Uterus (tissue), 4 donors: ENCODE measurements around the gene DNMT3A. TPM values are rescaled to one million over a fixed set of nuclear protein-coding genes. Genes with fewer than 3 reads are reported as not detected.

Experiments
- DNase-seq, 2 donors: peaks; one replicate each; pipeline ENCODE4 v3.0.0-alpha.2; 2019 to 2020
- H3K27ac ChIP-seq, 2 donors: fragments of 200-600 bp; sonication (generic); 1 replicate in 1 of 2; 2 replicates in 1 of 2; pipeline ENCODE4 v1.5.1; 2016 to 2018
- H3K27me3 ChIP-seq, 2 donors: fragments of 200-600 bp; sonication (generic); one replicate each; pipeline ENCODE4 v1.5.1; 2018 to 2019; ENCODE audit warnings: control low read depth in 1 of 2
- H3K36me3 ChIP-seq, 2 donors: fragments of 200-600 bp; sonication (generic); one replicate each; pipeline ENCODE4 v1.5.1; 2019; ENCODE audit warnings: control low read depth in 1 of 2
- H3K4me1 ChIP-seq, 2 donors: fragments of 200-600 bp; sonication (generic); one replicate each; pipeline ENCODE4 v1.5.1; 2018 to 2019; ENCODE audit warnings: control low read depth in 1 of 2
- H3K4me3 ChIP-seq, 2 donors: fragments of 200-600 bp; sonication (generic); 1 replicate in 1 of 2; 2 replicates in 1 of 2; pipeline ENCODE4 v1.5.1; 2018 to 2019; ENCODE audit warnings: mild to moderate bottlenecking in 1 of 2
- H3K9me3 ChIP-seq, 2 donors: fragments of 200-600 bp; sonication (generic); one replicate each; pipeline ENCODE4 v1.5.1; 2019; ENCODE audit warnings: control low read depth in 1 of 2
- POLR2A ChIP-seq, 2 donors: fragments of 450-650 bp; IDR thresholded peaks; one replicate each; pipeline ENCODE4 v1.6.1; 2016; ENCODE audit warnings: antibody characterized with exemption in 2 of 2, mild to moderate bottlenecking in 1 of 2, moderate library complexity in 1 of 2
- intact Hi-C: fragments of 100-400 bp; cut with DNase I; formaldehyde crosslinking; loops from one replicate; pipeline ENCODE4 v1.15.1; 2023; ENCODE audit warnings: low total_unique reads
- total RNA-seq, 4 donors: library from RNA; depleted of rRNA in 3 of 4; stranded (reverse); fragments of >200 nt in 3 of 4; gene quantifications; one replicate each; pipeline versions ENCODE4 v1.1.0 to v1.2.4, GENCODE V29; 2014 to 2023
- TF ChIP-seq, protein P1 (sequence below), 4 experiments: fragments of 200-600 bp in 2 of 4; fragments of 450-650 bp in 2 of 4; sonication (generic) in 2 of 4; IDR thresholded peaks; one replicate each; pipeline ENCODE4 v1.5.1; 2016 to 2019; ENCODE audit warnings: antibody characterized with exemption in 4 of 4, mild to moderate bottlenecking in 2 of 4, moderate library complexity in 1 of 4
- donor health status: DM: yes; HTN: yes; CAD: no.

Gene DNMT3A
- total RNA-seq, 4 donors from 2014 or later, result 2.3 to 95.8 (median 29.9) TPM

DNA sequence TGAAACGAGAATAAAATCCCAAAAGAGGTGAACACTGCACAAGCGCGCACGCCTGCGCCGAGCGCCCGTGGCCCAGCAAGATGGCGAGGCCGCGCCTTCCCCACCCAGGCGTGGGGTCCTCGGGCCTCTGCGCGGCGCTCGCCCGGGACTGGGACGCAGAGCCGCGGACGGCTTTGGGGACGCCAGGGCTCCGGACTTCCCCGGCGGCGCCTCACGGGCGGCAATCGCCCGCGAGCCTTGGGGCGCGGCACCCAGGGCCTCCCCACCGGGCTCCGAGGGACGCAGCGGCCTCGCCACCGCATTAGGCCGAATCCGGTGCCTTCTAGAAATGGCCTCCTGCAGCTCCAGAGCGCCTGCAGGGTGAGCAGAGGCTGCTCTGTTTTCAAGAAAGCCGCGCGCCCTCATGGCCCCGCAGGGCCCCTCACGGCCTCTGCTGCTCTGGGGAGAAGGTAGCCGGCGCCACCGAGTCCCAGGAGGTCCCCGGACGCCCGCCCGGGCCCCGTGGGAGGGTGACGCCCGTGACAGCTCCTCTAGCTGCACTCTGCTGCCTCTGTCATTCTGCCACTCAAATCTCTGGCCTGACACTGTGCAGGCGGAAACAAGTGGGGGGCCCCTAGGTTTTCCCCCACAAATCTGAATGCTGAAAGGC is 137.4 kb downstream of the DNMT3A start:
- no peaks in the 10 kb centered on the region for H3K27me3 ChIP-seq
- peak overlapping the region in 1 of 2 donors; percentile 27 for H3K4me3 ChIP-seq
- no peaks in the 10 kb centered on the region for H3K4me1 ChIP-seq
- intact Hi-C loops, result no loop called here
- no peaks in the 10 kb centered on the region for H3K9me3 ChIP-seq
- no peaks in the 10 kb centered on the region for H3K36me3 ChIP-seq
- TF ChIP-seq POLR2A (IDR thresholded peaks at IDR 0.05), result no peak
- TF ChIP-seq, protein P1, sequence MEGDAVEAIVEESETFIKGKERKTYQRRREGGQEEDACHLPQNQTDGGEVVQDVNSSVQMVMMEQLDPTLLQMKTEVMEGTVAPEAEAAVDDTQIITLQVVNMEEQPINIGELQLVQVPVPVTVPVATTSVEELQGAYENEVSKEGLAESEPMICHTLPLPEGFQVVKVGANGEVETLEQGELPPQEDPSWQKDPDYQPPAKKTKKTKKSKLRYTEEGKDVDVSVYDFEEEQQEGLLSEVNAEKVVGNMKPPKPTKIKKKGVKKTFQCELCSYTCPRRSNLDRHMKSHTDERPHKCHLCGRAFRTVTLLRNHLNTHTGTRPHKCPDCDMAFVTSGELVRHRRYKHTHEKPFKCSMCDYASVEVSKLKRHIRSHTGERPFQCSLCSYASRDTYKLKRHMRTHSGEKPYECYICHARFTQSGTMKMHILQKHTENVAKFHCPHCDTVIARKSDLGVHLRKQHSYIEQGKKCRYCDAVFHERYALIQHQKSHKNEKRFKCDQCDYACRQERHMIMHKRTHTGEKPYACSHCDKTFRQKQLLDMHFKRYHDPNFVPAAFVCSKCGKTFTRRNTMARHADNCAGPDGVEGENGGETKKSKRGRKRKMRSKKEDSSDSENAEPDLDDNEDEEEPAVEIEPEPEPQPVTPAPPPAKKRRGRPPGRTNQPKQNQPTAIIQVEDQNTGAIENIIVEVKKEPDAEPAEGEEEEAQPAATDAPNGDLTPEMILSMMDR (IDR thresholded peaks at IDR 0.05), result no peak
- DNase-seq, result no peak
- H3K27ac ChIP-seq, result peak overlapping the region in 1 of 2 donors; percentile 44

DNA sequence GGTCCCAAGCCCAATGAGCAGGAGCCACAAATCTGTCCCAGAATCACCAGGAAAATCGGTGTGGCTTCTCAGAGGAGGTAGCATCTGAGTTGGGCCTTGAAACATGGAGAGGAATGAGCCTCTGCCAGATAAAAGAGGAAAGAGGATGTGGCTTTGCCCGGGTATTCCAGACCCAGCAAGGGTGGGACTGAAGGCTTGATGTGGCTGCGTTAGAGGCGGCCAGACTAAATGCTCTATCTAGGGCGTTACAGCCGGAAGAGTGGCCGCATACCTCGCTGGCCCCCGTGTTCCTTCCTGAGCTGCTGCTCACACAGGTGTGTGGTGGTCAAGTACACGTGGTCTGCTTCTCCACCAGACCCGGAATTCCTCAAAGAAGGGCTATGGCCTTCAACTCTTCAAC is 139.4 kb downstream of the DNMT3A start:
- H3K4me3 ChIP-seq, result no peak overlapping the region
- intact Hi-C loops, result no loop called here
- DNase-seq, result no peak
- H3K27ac ChIP-seq, result no peak overlapping the region
- TF ChIP-seq POLR2A (IDR thresholded peaks at IDR 0.05), result no peak
- TF ChIP-seq, protein P1 (IDR thresholded peaks at IDR 0.05), result no peak
- H3K4me1 ChIP-seq, result no peaks in the 10 kb centered on the region
- H3K9me3 ChIP-seq, result no peaks in the 10 kb centered on the region
- H3K27me3 ChIP-seq, result no peaks in the 10 kb centered on the region
- no peaks in the 10 kb centered on the region for H3K36me3 ChIP-seq

DNA sequence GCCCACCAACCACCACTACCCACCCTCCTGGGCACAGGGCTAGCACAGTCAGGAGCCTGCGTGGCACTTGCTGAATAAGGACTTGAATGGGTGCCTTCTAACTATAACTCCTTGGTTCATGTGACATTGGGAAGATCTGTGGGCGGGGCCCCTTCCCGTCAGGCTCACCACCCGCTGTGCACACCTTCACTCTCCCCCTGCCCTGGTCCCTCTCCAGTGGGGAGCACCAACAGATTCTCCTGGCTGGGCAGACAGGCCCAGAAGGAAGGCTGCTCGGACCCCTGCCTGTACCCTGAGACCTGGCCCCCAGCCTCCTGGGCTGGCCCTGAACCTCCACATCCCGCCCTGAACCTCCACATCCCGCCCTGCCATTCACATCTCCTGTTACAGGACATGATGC is 139.9 kb downstream of the DNMT3A start:
- H3K27ac ChIP-seq, result no peak overlapping the region
- H3K27me3 ChIP-seq, result no peaks in the 10 kb centered on the region
- no peaks in the 10 kb centered on the region for H3K9me3 ChIP-seq
- no peak overlapping the region for H3K4me3 ChIP-seq
- no peak for DNase-seq
- H3K4me1 ChIP-seq, result no peaks in the 10 kb centered on the region
- no peak for TF ChIP-seq POLR2A (IDR thresholded peaks at IDR 0.05)
- TF ChIP-seq, protein P1 (IDR thresholded peaks at IDR 0.05), result no peak
- no peaks in the 10 kb centered on the region for H3K36me3 ChIP-seq
- intact Hi-C loops, result no loop called here

DNA sequence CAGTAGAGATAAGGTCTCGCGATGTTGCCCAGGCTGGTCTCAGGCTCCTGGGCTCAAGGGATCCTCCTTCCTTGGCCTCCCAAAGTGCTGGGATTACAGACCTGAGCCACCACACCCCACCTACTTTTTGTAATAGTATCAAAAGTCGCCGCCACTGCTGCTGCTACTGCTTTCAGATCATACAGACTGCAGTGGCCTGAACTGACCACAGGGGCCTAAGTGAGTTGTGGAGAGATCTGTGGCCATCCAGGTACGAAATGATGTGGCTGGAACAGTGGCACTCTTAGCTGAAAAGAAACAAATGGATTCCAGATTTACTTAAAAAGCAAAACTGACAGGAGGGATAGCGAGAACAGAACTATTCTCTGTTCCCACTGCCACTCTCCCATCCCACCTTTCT is 140.5 kb downstream of the DNMT3A start:
- Histone ChIP-seq H3K4me3 (no peak overlapping the region), H3K36me3 (no peaks in the 10 kb centered on the region), H3K27me3 (no peaks in the 10 kb centered on the region), H3K9me3 (no peaks in the 10 kb centered on the region), H3K4me1 (no peaks in the 10 kb centered on the region), H3K27ac (no peak overlapping the region)
- no peak for TF ChIP-seq POLR2A (IDR thresholded peaks at IDR 0.05)
- TF ChIP-seq, protein P1 (IDR thresholded peaks at IDR 0.05), result no peak
- no peak for DNase-seq
- intact Hi-C loops, result no loop called here

DNA sequence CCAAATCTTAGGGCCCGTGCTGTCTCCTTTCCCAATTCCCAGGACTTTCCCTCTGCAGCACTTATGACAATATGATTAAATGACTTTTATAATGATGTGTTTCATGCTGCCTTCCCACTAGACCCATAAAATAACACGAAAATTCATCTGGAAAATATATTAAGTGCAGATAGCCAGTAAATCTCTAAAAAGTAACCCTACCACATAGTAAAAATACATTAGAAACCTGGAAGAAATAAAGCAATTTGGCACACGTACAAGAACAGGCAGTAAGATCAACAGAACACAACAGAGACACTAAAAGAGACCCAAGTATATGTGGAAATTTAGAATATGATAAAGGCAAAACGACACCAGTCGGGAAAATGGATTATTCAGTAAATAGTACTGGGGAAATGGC is 143.1 kb downstream of the DNMT3A start:
- H3K36me3 ChIP-seq, result no peaks in the 10 kb centered on the region
- TF ChIP-seq, protein P1 (IDR thresholded peaks at IDR 0.05), result no peak
- TF ChIP-seq POLR2A (IDR thresholded peaks at IDR 0.05), result no peak
- H3K4me3 ChIP-seq, result no peak overlapping the region
- DNase-seq, result no peak
- no peaks in the 10 kb centered on the region for H3K4me1 ChIP-seq
- no peak overlapping the region for H3K27ac ChIP-seq
- intact Hi-C loops, result no loop called here
- H3K9me3 ChIP-seq, result no peaks in the 10 kb centered on the region
- H3K27me3 ChIP-seq, result no peaks in the 10 kb centered on the region
